PC-9 (cell line): ENCODE measurements around the gene TEX29. TPM values are rescaled to one million over a fixed set of nuclear protein-coding genes. Genes with fewer than 3 reads are reported as not detected.

Experiments used
- BruUV-seq: library from RNA; stranded (reverse); fragments of 400-500 nt; replicated peaks from 2 replicates; lab custom pipeline; 2021; lab: Mats Ljungman, UMichigan
- CTCF ChIA-PET: fragments of 300-600 bp; sonication (Branson Sonifier 250); formaldehyde crosslinking; loops from one replicate; lab custom pipeline; 2022; ENCODE audit warnings: antibody characterized with exemption; lab: Charles Lee
- POLR2A ChIA-PET: fragments of 300-600 bp; sonication (Branson Sonifier 250); formaldehyde crosslinking; loops from one replicate; lab custom pipeline; 2022; ENCODE audit warnings: antibody characterized with exemption; ENCODE audit not compliant: unreplicated experiment; lab: Charles Lee
- DNase-seq, 2 experiments: peaks; one replicate each; pipeline versions ENCODE4 v3.0.0 to v3.0.0-alpha.2; 2015 to 2022; ENCODE audit warnings: mixed read lengths in 1 of 2
- H2AFZ ChIP-seq: fragments of 200-600 bp; sonication (generic); 2 replicates; pipeline ENCODE4 v1.8.1; 2017; ENCODE audit warnings: antibody characterized with exemption
- H3F3A ChIP-seq: fragments of 200-600 bp; sonication (generic); 2 replicates; pipeline ENCODE4 v1.8.1; 2017; ENCODE audit warnings: antibody characterized with exemption, mild to moderate bottlenecking, low read depth; ENCODE audit not compliant: insufficient read depth
- H3K27ac ChIP-seq: fragments of 200-600 bp; sonication (generic); 2 replicates; pipeline ENCODE4 v1.6.1; 2016; ENCODE audit warnings: mixed run types
- H3K27me3 ChIP-seq: fragments of 200-600 bp; sonication (generic); 2 replicates; pipeline ENCODE4 v1.6.1; 2016; ENCODE audit warnings: low read depth, mixed run types; ENCODE audit not compliant: insufficient read depth
- H3K36me3 ChIP-seq: fragments of 200-600 bp; sonication (generic); 2 replicates; pipeline ENCODE4 v1.6.1; 2016; ENCODE audit warnings: low read depth, mixed run types
- H3K4me1 ChIP-seq: fragments of 200-600 bp; sonication (generic); replicated peaks from 2 replicates; pipeline ENCODE4 v1.6.1; 2016; ENCODE audit warnings: mixed run types; ENCODE audit not compliant: insufficient read depth
- H3K4me2 ChIP-seq: fragments of 200-600 bp; sonication (generic); 2 replicates; pipeline ENCODE4 v1.6.1; 2017; ENCODE audit warnings: mixed run types
- H3K4me3 ChIP-seq: fragments of 200-600 bp; sonication (generic); 2 replicates; pipeline ENCODE4 v1.6.1; 2016; ENCODE audit warnings: mixed run types
- H3K79me2 ChIP-seq: fragments of 200-600 bp; sonication (generic); 2 replicates; pipeline ENCODE4 v1.6.1; 2017; ENCODE audit warnings: low read depth, mixed run types
- H3K9me2 ChIP-seq: fragments of 200-600 bp; sonication (generic); 2 replicates; pipeline ENCODE4 v1.8.1; 2017; ENCODE audit warnings: mild to moderate bottlenecking; ENCODE audit not compliant: insufficient read depth
- H3K9me3 ChIP-seq: fragments of 200-600 bp; sonication (generic); 2 replicates; pipeline ENCODE4 v1.8.1; 2016; ENCODE audit warnings: low read depth; ENCODE audit not compliant: insufficient read depth
- H4K20me1 ChIP-seq: fragments of 200-600 bp; sonication (generic); 2 replicates; pipeline ENCODE4 v1.8.1; 2017; ENCODE audit not compliant: insufficient read depth
- CTCF ChIP-seq: fragments of 200-600 bp; sonication (generic); conservative IDR thresholded peaks from 2 replicates; pipeline ENCODE4 v1.6.1; 2017; ENCODE audit warnings: mixed run types, antibody characterized with exemption, mild to moderate bottlenecking, moderate library complexity
- EZH2 ChIP-seq: fragments of 200-600 bp; sonication (generic); IDR thresholded peaks from 2 replicates; pipeline ENCODE4 v1.8.0; 2017; ENCODE audit warnings: antibody characterized with exemption, low read depth
- intact Hi-C: fragments of 100-400 bp; cut with micrococcal nuclease; formaldehyde crosslinking; loops from one replicate; pipeline ENCODE4 v1.10.0; 2022; ENCODE audit not compliant: unreplicated experiment
- total RNA-seq: library from RNA; stranded (reverse); gene quantifications from 2 replicates; pipeline ENCODE4 v1.2.3, GENCODE V29; 2021

Gene TEX29
- total RNA-seq, 1 experiment from 2014 or later: not detected

GRCh38 chr13:111329641-111330040, 9.2 kb downstream of the TEX29 start:
- peaks cover 97% of the 10 kb centered on the region for H3K27me3 ChIP-seq
- H3K27ac ChIP-seq: no peak overlapping the region
- no peaks in the 10 kb centered on the region for H3K9me3 ChIP-seq
- BruUV-seq: no TSS peak
- TF ChIP-seq EZH2: no peak
- TF ChIP-seq CTCF: no peak
- no peak overlapping the region for H2AFZ ChIP-seq
- no peaks in the 10 kb centered on the region for H3K79me2 ChIP-seq
- H3K36me3 ChIP-seq: no peaks in the 10 kb centered on the region
- H3K9me2 ChIP-seq: no peaks in the 10 kb centered on the region
- H4K20me1 ChIP-seq: no peaks in the 10 kb centered on the region
- H3K4me2 ChIP-seq: no peak overlapping the region
- ChIA-PET POLR2A (no interaction called here), CTCF (no interaction called here)
- intact Hi-C loops: no loop called here
- no peaks in the 10 kb centered on the region for H3F3A ChIP-seq
- H3K4me3 ChIP-seq: no peak overlapping the region
- H3K4me1 ChIP-seq: no peaks in the 10 kb centered on the region
- DNase-seq: no peak

GRCh38 chr13:111330066-111330610, 9.7 kb downstream of the TEX29 start:
- BruUV-seq: no TSS peak
- intact Hi-C loops: no loop called here
- Histone ChIP-seq H3K4me2 (no peak overlapping the region), H3K27me3 (peaks cover 97% of the 10 kb centered on the region), H3K36me3 (no peaks in the 10 kb centered on the region), H3K9me2 (no peaks in the 10 kb centered on the region), H3K27ac (no peak overlapping the region), H3K9me3 (no peaks in the 10 kb centered on the region), H3K4me1 (no peaks in the 10 kb centered on the region), H3K79me2 (no peaks in the 10 kb centered on the region), H4K20me1 (no peaks in the 10 kb centered on the region), H3F3A (no peaks in the 10 kb centered on the region), H3K4me3 (no peak overlapping the region), H2AFZ (no peak overlapping the region)
- ChIA-PET POLR2A (no interaction called here), CTCF (no interaction called here)
- DNase-seq: no peak
- TF ChIP-seq CTCF: no peak
- no peak for TF ChIP-seq EZH2

GRCh38 chr13:111335298-111335697, 14.9 kb downstream of the TEX29 start:
- DNase-seq: no peak
- Histone ChIP-seq H3K27ac (no peak overlapping the region), H3K36me3 (no peaks in the 10 kb centered on the region), H3F3A (no peaks in the 10 kb centered on the region), H3K4me1 (no peaks in the 10 kb centered on the region), H3K9me3 (0 out of 2 replicates have a peak, but pooled peaks cover 4% of the 10 kb centered on the region), H2AFZ (no peak overlapping the region), H3K79me2 (no peaks in the 10 kb centered on the region), H4K20me1 (peaks cover 5% of the 10 kb centered on the region; the same call in 1 of the 2 replicates), H3K4me3 (no peak overlapping the region), H3K9me2 (no peaks in the 10 kb centered on the region), H3K4me2 (no peak overlapping the region), H3K27me3 (peaks cover 96% of the 10 kb centered on the region)
- CTCF ChIA-PET: no interaction called here
- POLR2A ChIA-PET: no interaction called here
- TF ChIP-seq CTCF (no peak), EZH2 (no peak)
- intact Hi-C loops: no loop called here
- BruUV-seq: no TSS peak
